ENCODE results near the gene MATR3. TPM values are rescaled to one million over a fixed set of nuclear protein-coding genes. Genes with fewer than 3 reads are reported as not detected.

Gene MATR3
- total and polyA plus RNA-seq, 10 of the 15 experiments (the other 5 are each of a cell fraction or from before 2014, with no cell fraction given) = 134 to 401 (median 221) TPM

GRCh38 chr5:139266236-139266635 is 27.3 kb upstream of the MATR3 start:
- ChIA-PET RAD21 (ENCODE audit: unreplicated experiment) (interaction anchor here (0.6 to 1.3 kb wide), 5 partner anchors 10 to 484 kb away, joined by 3 to 5 read pairs (median 3); no protein-coding TSS in a partner anchor), CTCF (interaction anchor here (4.1 kb wide), 1 partner anchor 14 kb away, joined by 44 read pairs; no protein-coding TSS in a partner anchor), SMC1A (ENCODE audit: uncharacterized antibody, unreplicated experiment) (interaction anchor here (0.7 to 1.2 kb wide), 3 partner anchors 10 to 106 kb away, joined by 3 to 6 read pairs (median 4); no protein-coding TSS in a partner anchor), POLR2A (interaction anchor here (0.7 kb wide), 1 partner anchor 9 kb away, joined by 4 read pairs; no protein-coding TSS in a partner anchor)
- intact Hi-C loops (cut with micrococcal nuclease; ENCODE audit: unreplicated experiment) = loop anchor here (10.0 kb wide), 1 partner anchor 801 kb away; the partner anchor contains the start of gene EGR1
- no peaks in the 10 kb centered on the region for H3K9me3 ChIP-seq (replicated peaks; ENCODE audit: control insufficient read depth, insufficient read depth, low read length)
- DNase-seq (ENCODE audit: low read depth, low spot score) (no peak), ATAC-seq (no peak), FAIRE-seq (no peak)
- H3K4me2 ChIP-seq (ENCODE audit: control insufficient read depth, insufficient read depth) = no peak overlapping the region
- H3K27ac ChIP-seq (ENCODE audit: control insufficient read depth, insufficient read depth) = no peak overlapping the region
- WGBS (ENCODE audit: insufficient coverage, insufficient replicate concordance, low lambda C conversion rate, missing lambda C conversion rate) = 89% methylated on average over 10 of the region's 11 CpGs
- H3K4me3 ChIP-seq = no peak overlapping the region
- H3K9ac ChIP-seq (ENCODE audit: control insufficient read depth, insufficient read depth, low read length) = no peak overlapping the region
- BruUV-seq (replicated peaks) = no TSS peak
- peaks cover 16% of the 10 kb centered on the region for H3K4me1 ChIP-seq (ENCODE audit: control insufficient read depth, insufficient read depth, low read length)
- H4K20me1 ChIP-seq (ENCODE audit: control insufficient read depth, insufficient read depth) = no peaks in the 10 kb centered on the region
- no peaks in the 10 kb centered on the region for H3K36me3 ChIP-seq (ENCODE audit: control insufficient read depth in 2 of 2, insufficient read depth in 2 of 2, low read length in 1 of 2)
- H3K27me3 ChIP-seq (replicated peaks in 1 of 2; ENCODE audit: control insufficient read depth in 2 of 2, insufficient read depth in 2 of 2, low read length in 1 of 2) = no peaks in the 10 kb centered on the region
- H3K79me2 ChIP-seq (ENCODE audit: control insufficient read depth, insufficient read depth, low read length) = no peaks in the 10 kb centered on the region
- in situ Hi-C loops (cut with MboI) = loop anchor here (10.0 to 25.0 kb wide), 2 partner anchors 629 to 691 kb away; partner anchors contain the start of gene HSPA9
- H2AFZ ChIP-seq (ENCODE audit: control insufficient read depth, low read depth, low read length) = no peak overlapping the region
- TF ChIP-seq SRF (IDR thresholded peaks at IDR 0.05; ENCODE audit: low read depth in 2 of 2, low read length in 2 of 2) (no peak), ZBTB33 (IDR thresholded peaks at IDR 0.05) (no peak), TCF3 (IDR thresholded peaks at IDR 0.05; ENCODE audit: borderline replicate concordance, insufficient read depth, low read depth, low read length) (no peak), KAT2A (conservative IDR thresholded peaks at IDR 0.05; ENCODE audit: control insufficient read depth, low read depth, low read length) (no peak), USF2 (IDR thresholded peaks at IDR 0.05; ENCODE audit: borderline replicate concordance, low read depth, low read length) (no peak), CREB1 (IDR thresholded peaks at IDR 0.05; ENCODE audit: low read depth) (no peak), BACH1 (IDR thresholded peaks at IDR 0.05; ENCODE audit: borderline replicate concordance) (no peak), NFYB (IDR thresholded peaks at IDR 0.05; ENCODE audit: insufficient read depth, low read depth, low read length) (no peak), SP1 (IDR thresholded peaks at IDR 0.05; ENCODE audit: low read depth, low read length) (no peak), RFX5 (IDR thresholded peaks at IDR 0.05; ENCODE audit: low read depth, low read length) (no peak), ATF7 (IDR thresholded peaks at IDR 0.05; ENCODE audit: low read depth) (no peak), NR2F1 (conservative IDR thresholded peaks at IDR 0.05) (no peak), NBN (IDR thresholded peaks at IDR 0.05) (no peak), ZBTB4 (CRISPR knock-in tag; IDR thresholded peaks at IDR 0.05) (no peak), NKRF (conservative IDR thresholded peaks at IDR 0.05) (no peak)
